Stomach (tissue), 9 donors: Measurements from ENCODE around the gene HMGN3. TPM values are rescaled to one million over a fixed set of nuclear protein-coding genes. Genes with fewer than 3 reads are reported as not detected.

Source experiments
- DNase-seq, 2 donors: peaks; one replicate each; pipeline versions ENCODE4 v3.0.0 to v3.0.0-alpha.2; 2013 to 2019
- H3K27ac ChIP-seq, 5 donors: fragments of 200-600 bp in 4 of 5; sonication (generic) in 4 of 5; one replicate each; pipeline ENCODE4 v1.5.1; 2013 to 2019; ENCODE audit warnings: mild to moderate bottlenecking in 1 of 5, moderate library complexity in 1 of 5
- H3K27me3 ChIP-seq, 3 donors: fragments of 200-600 bp; sonication (generic); one replicate each; pipeline ENCODE4 v1.5.1; 2017 to 2019; ENCODE audit warnings: mixed run types in 1 of 3
- H3K36me3 ChIP-seq, 4 donors: fragments of 200-600 bp; sonication (generic); 1 replicate in 3 of 4; 2 replicates in 1 of 4; pipeline ENCODE4 v1.5.1; 2016 to 2019
- H3K4me1 ChIP-seq, 4 donors: fragments of 200-600 bp; sonication (generic); one replicate each; pipeline ENCODE4 v1.5.1; 2016 to 2019
- H3K4me3 ChIP-seq, 4 donors: fragments of 200-600 bp; sonication (generic) in 3 of 4; one replicate each; pipeline ENCODE4 v1.5.1; 2016 to 2019; ENCODE audit warnings: mild to moderate bottlenecking in 1 of 4
- H3K9me3 ChIP-seq, 4 donors: fragments of 200-600 bp; sonication (generic); one replicate each; pipeline ENCODE4 v1.5.1; 2016 to 2019
- EP300 ChIP-seq: sonication (generic); formaldehyde crosslinking; IDR thresholded peaks from one replicate; pipeline ENCODE4 v1.6.1; 2017; ENCODE audit warnings: antibody characterized with exemption
- POLR2A ChIP-seq, 4 donors: fragments of 450-650 bp; IDR thresholded peaks; one replicate each; pipeline ENCODE4 v1.6.1; 2016; ENCODE audit warnings: antibody characterized with exemption in 4 of 4, control low read depth in 2 of 4, mild to moderate bottlenecking in 1 of 4, moderate library complexity in 1 of 4
- POLR2AphosphoS5 ChIP-seq, 3 donors: sonication (generic); formaldehyde crosslinking; IDR thresholded peaks; one replicate each; pipeline ENCODE4 v1.6.1; 2016; ENCODE audit warnings: antibody characterized with exemption in 3 of 3
- WGBS, 5 donors: extraction: QIAGEN DNeasy Blood & Tissue Kit in 3 of 5; methylation state at CpG; one replicate each; pipeline versions ENCODE4 v1.1.5 to v1.1.7; 2013 to 2018; 5-methylcytosine and 5-hydroxymethylcytosine counted together
- intact Hi-C: fragments of 100-400 bp; cut with DNase I; formaldehyde crosslinking; loops from one replicate; pipeline ENCODE4 v1.15.1; 2023; ENCODE audit warnings: low total_unique reads
- polyA plus RNA-seq, 3 donors: library from polyadenylated mRNA; stranded (reverse); fragments of 200-250 nt; gene quantifications; one replicate each; pipeline ENCODE4 v1.2.3, GENCODE V29; 2013
- total RNA-seq, 5 donors: library from RNA; depleted of rRNA; stranded (reverse); fragments of >200 nt; gene quantifications; one replicate each; pipeline versions ENCODE4 v1.1.0 to v1.2.3, GENCODE V29; 2014 to 2016
- TF ChIP-seq, protein P1 (sequence below), 7 experiments: fragments of 450-650 bp in 4 of 7; fragments of 200-600 bp in 3 of 7; sonication (generic) in 3 of 7; IDR thresholded peaks; one replicate each; pipeline ENCODE4 v1.5.1; 2016 to 2019; ENCODE audit warnings: antibody characterized with exemption in 7 of 7, control low read depth in 2 of 7, mild to moderate bottlenecking in 1 of 7
- donor health status: healthy with polysubstance abuse.
- donor health status: Bipolar disorder and iron deficiency.
- donor health status: healthy.

HMGN3 gene
- total and polyA plus RNA-seq, 8 donors, result 34.8 to 150 (median 101) TPM

DNA sequence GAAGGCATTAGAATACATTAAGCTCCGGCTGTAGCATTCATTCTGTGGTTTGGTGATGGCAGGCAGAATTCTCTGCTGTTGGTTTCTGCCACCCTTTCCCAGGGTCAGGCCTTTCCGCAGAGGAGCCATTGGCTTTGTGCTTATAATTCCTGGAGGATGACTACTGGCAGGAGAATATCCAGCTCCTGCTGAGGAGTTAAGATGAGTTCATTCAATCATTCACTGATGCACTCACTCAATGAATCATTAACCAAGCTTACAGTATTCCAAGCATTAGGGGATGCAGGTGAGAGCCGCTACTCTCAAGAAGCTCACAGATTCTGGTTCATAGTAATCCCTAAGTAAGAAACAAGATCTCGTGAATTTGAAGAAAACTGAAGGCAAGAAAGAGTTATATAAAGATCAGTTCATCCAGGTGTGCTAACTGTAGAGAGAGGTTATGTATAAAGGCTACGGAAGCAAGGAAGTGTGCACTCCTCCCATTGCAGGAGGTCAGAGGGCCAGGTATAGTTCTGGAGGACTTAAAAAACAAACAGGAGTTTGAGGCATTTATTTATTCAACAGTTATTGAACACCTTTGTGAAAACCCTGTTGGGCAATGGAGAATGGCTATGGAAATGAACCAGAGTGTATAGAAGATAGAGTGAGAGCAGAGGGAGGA, 75.5 kb downstream of the HMGN3 start:
- H3K27ac ChIP-seq, result no peak overlapping the region
- WGBS, 5 donors, result 78 to 89% (median 79%) methylated on average over 5 of the region's 5 CpGs
- TF ChIP-seq, protein P1, sequence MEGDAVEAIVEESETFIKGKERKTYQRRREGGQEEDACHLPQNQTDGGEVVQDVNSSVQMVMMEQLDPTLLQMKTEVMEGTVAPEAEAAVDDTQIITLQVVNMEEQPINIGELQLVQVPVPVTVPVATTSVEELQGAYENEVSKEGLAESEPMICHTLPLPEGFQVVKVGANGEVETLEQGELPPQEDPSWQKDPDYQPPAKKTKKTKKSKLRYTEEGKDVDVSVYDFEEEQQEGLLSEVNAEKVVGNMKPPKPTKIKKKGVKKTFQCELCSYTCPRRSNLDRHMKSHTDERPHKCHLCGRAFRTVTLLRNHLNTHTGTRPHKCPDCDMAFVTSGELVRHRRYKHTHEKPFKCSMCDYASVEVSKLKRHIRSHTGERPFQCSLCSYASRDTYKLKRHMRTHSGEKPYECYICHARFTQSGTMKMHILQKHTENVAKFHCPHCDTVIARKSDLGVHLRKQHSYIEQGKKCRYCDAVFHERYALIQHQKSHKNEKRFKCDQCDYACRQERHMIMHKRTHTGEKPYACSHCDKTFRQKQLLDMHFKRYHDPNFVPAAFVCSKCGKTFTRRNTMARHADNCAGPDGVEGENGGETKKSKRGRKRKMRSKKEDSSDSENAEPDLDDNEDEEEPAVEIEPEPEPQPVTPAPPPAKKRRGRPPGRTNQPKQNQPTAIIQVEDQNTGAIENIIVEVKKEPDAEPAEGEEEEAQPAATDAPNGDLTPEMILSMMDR (IDR thresholded peaks at IDR 0.05), result no peak
- TF ChIP-seq POLR2A (IDR thresholded peaks at IDR 0.05) (no peak), EP300 (no peak), POLR2AphosphoS5 (IDR thresholded peaks at IDR 0.05) (no peak)
- DNase-seq, result no peak
- H3K27me3 ChIP-seq, result no peaks in the 10 kb centered on the region
- intact Hi-C loops, result no loop called here
- H3K4me3 ChIP-seq, result no peak overlapping the region
- H3K9me3 ChIP-seq, result no peaks in the 10 kb centered on the region
- H3K36me3 ChIP-seq, result no peaks in the 10 kb centered on the region
- H3K4me1 ChIP-seq, result no peaks in the 10 kb centered on the region

DNA sequence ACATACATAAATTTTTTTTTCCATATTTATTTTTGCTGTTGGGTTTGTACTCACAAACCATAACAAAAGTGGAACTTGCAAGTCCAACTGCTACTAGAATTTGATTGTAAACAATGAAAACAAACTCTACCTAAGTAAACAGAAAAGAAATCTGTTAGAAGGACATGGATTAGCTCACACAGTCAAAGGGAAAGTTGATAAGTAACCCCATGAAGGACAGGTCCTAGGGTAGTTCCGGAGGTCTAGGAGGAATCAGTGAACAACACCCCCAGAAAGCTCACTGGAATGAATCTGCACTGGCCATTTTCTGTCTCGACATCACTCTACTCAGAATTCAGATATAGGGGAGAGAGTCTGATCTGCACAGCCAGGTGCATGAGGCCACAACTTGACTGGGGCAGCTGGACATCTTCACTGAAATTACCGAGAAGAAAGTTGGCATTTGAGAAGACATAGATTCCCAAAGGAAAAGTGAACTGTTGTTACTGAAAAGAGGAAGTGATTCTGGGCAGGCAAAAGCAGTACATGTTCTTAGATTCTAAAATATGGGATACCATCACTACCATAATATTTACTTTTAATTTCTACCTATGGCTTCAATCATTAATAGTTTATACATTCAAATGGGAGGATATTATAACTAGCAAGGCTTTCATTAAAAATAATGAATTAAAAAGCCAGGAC, 76.4 kb downstream of the HMGN3 start:
- H3K27ac ChIP-seq, result no peak overlapping the region
- H3K27me3 ChIP-seq, result no peaks in the 10 kb centered on the region
- TF ChIP-seq, protein P1 (IDR thresholded peaks at IDR 0.05), result no peak
- TF ChIP-seq EP300 (no peak), POLR2AphosphoS5 (IDR thresholded peaks at IDR 0.05) (no peak), POLR2A (IDR thresholded peaks at IDR 0.05) (no peak)
- no peak for DNase-seq
- no peaks in the 10 kb centered on the region for H3K36me3 ChIP-seq
- WGBS, 5 donors, result 49 to 72% (median 57%) methylated on average over 3 of the region's 3 CpGs
- H3K4me1 ChIP-seq, result no peaks in the 10 kb centered on the region
- intact Hi-C loops, result no loop called here
- no peaks in the 10 kb centered on the region for H3K9me3 ChIP-seq
- no peak overlapping the region for H3K4me3 ChIP-seq

DNA sequence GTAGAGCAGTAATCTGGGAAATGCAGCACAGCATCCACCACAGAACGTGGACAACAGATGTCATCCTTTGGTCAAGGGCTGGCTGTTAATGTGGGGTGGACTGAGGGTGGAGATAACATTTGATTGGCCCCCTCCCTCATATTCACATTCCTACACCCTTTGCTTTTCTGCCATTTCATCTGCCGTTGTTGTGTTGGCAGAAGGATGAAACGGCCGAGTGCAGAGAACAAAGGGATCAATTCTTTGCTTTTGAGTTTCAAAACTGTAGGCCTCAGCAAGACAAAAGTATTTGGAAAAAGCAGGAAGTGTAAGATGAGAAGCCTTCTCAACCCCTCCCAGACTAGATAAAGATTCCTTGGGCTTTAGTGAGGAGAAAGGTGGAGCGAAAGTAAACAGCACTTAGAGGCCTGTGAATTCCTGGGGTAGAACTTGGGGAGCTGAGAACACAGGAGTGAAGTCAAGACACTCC, 82.2 kb downstream of the HMGN3 start:
- H3K9me3 ChIP-seq, result no peaks in the 10 kb centered on the region
- TF ChIP-seq POLR2A (IDR thresholded peaks at IDR 0.05) (no peak), EP300 (no peak), POLR2AphosphoS5 (IDR thresholded peaks at IDR 0.05) (no peak)
- TF ChIP-seq, protein P1 (IDR thresholded peaks at IDR 0.05), result no peak
- H3K4me3 ChIP-seq, result no peak overlapping the region
- DNase-seq, result no peak
- no peaks in the 10 kb centered on the region for H3K4me1 ChIP-seq
- intact Hi-C loops, result no loop called here
- no peaks in the 10 kb centered on the region for H3K27me3 ChIP-seq
- H3K27ac ChIP-seq, result peak overlapping the region in 1 of 5 donors; percentile 15
- H3K36me3 ChIP-seq, result no peaks in the 10 kb centered on the region
- 34 to 57% (median 51%) methylated on average over 5 of the region's 5 CpGs for WGBS, 5 donors

Other genes starting within 250 kb of the HMGN3 start
- 10 to 100 TPM; 18.2 to 70.7 (median 29.0) TPM for gene PHIP, start 156.4 kb downstream of the HMGN3 start, total RNA-seq
- gene PHIP, start 156.4 kb downstream of the HMGN3 start, polyA plus RNA-seq, result 10 to 100 TPM in 1 of 3 donors, 1 to 10 TPM in 2; 3.2 to 11.0 (median 7.5) TPM